ENCODE data around the gene PLAGL2.

PLAGL2 gene

GRCh38 chr20:32218156-32218900, 10.8 kb upstream of the PLAGL2 start:
- Histone ChIP-seq H3K9ac (ENCODE audit: low read depth, low read length) (no peak overlapping the region), H3K36me3 (ENCODE audit: insufficient read depth, low read length) (peaks cover 28% of the 10 kb centered on the region), H3K4me1 (ENCODE audit: insufficient read depth, low read length) (no peaks in the 10 kb centered on the region), H3K9me3 (ENCODE audit: control insufficient read depth, insufficient read depth, low read length) (no peaks in the 10 kb centered on the region)

- Histone ChIP-seq H3K9me3 (ENCODE audit: control insufficient read depth, insufficient read depth, low read length) (no peaks in the 10 kb centered on the region), H3K36me3 (ENCODE audit: insufficient read depth, low read length) (peaks cover 27% of the 10 kb centered on the region), H3K9ac (ENCODE audit: low read depth, low read length) (no peak overlapping the region), H3K4me1 (ENCODE audit: insufficient read depth, low read length) (no peaks in the 10 kb centered on the region)
These were observed 8.9 kb upstream of the PLAGL2 start for GRCh38 chr20:32216179-32217142.

DNA sequence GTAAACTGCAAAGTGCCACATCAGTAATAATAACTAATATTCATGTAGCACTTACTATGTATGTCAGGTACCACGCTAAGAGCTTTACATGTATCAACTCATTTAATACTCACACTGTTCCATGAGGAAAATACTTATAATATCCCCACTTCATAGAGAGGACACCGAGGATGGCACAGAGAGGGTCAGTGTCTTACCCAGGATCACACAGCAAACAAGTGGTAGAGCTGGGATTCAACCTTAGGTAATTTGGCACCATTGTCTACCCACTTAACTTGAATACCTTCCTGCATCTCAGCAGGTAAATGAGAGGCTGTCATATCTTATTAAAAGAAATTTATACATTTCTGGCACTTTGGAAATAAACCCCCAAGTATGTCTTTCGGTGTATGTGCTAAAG, 8.2 kb upstream of the PLAGL2 start:
- Histone ChIP-seq H3K9ac (ENCODE audit: low read depth, low read length) (no peak overlapping the region), H3K36me3 (ENCODE audit: insufficient read depth, low read length) (peaks cover 26% of the 10 kb centered on the region), H3K9me3 (ENCODE audit: control insufficient read depth, insufficient read depth, low read length) (no peaks in the 10 kb centered on the region), H3K4me1 (ENCODE audit: insufficient read depth, low read length) (no peaks in the 10 kb centered on the region)

- Histone ChIP-seq H3K4me1 (ENCODE audit: insufficient read depth, low read length) (no peaks in the 10 kb centered on the region), H3K9me3 (ENCODE audit: control insufficient read depth, insufficient read depth, low read length) (no peaks in the 10 kb centered on the region), H3K36me3 (ENCODE audit: insufficient read depth, low read length) (peaks cover 26% of the 10 kb centered on the region), H3K9ac (ENCODE audit: low read depth, low read length) (no peak overlapping the region)
These were observed 7.6 kb upstream of the PLAGL2 start for GRCh38 chr20:32215147-32215546.

DNA sequence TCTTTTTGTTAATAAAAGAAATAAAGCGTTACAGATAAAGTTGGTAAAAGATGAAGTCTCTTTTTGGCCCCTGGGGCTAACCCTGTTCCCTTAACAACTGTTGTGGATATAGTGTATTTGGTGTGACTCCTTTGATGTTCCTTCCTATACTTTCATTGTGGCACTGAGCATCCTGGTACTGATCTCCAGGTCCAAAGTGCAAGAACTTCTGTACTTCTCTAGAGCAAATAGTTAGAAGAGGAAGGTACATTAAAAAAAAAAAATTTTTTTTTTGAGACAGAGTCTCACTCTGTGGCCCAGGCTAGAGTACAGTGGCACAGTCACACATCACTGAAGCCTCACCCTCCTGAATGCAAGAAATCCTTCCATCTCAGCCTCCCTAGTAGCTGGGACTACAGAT, 6.3 kb upstream of the PLAGL2 start:
- no peaks in the 10 kb centered on the region for H3K9me3 ChIP-seq (ENCODE audit: control insufficient read depth, insufficient read depth, low read length)
- H3K36me3 ChIP-seq (ENCODE audit: insufficient read depth, low read length), result peaks cover 24% of the 10 kb centered on the region
- H3K9ac ChIP-seq (ENCODE audit: low read depth, low read length), result no peak overlapping the region
- no peaks in the 10 kb centered on the region for H3K4me1 ChIP-seq (ENCODE audit: insufficient read depth, low read length)

DNA sequence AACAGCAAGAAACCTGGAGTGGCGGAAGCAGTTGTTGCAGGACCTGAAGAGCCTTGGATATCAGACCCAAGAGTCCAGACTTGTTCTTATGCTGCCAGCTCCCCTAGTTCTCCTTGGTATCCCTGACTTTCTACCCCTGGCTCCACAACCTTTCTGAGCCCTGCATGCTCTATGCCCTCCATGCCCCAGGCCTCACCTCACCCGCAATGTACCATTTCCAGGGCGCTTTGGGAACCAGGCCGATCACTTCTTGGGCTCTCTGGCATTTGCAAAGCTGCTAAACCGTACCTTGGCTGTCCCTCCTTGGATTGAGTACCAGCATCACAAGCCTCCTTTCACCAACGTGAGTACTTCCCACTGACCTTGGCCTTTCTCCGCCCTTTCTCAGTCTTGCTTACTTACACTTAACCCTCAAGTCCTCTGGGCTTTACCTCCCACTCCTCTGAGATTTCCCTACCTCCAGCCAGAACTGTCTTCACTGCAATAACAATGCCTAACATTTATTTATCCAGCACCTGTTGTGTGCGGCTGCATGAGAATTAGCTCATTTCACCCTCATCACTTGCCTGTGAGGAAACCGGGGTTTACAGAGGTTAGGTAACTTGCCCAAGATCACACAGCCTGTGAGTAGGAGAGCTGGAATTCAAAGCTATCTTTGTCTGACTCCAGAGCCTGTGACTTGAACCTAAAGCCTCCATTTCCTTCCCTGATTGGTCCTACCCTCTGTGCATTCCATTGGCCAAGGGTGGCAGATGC, 2.5 kb upstream of the PLAGL2 start:
- H3K9me3 ChIP-seq (ENCODE audit: control insufficient read depth, insufficient read depth, low read length), result no peaks in the 10 kb centered on the region
- H3K36me3 ChIP-seq (ENCODE audit: insufficient read depth, low read length), result peaks cover 8% of the 10 kb centered on the region; the same call in 1 of the 2 replicates
- H3K9ac ChIP-seq (ENCODE audit: low read depth, low read length), result no peak overlapping the region
- peaks cover 12% of the 10 kb centered on the region for H3K4me1 ChIP-seq (ENCODE audit: insufficient read depth, low read length)

DNA sequence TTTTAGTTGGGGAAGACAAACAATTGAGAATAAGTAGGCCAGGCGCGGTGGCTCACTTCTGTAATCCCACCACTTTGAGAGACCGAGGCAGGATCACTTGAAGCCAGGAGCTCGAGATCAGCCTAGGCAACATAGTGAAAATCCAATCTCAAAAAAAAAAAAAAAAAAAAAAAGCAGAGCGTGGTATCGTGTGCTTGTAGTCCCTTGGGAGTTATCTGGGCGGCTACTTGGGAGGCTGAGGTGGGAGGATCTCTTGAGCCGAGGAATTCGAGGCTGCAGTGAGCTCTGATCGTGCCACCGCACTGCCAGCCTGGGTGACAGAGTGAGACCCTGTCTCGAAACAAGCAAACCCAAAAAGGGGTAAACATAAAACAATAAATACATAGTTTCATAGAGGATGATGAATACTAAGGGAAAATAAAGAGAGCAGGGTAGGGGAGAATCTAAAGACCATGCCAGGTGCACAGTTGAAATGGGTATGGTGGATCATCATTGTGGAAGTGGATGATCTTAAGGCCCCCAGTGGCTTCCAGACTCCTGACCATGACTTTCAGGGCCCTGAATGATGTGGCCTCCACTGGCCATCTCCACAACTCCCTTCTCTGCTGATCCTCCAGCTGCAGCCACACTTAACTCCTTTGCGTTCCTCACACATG, 1.1 kb upstream of the PLAGL2 start:
- peak overlapping the region; percentile 85 for H3K9ac ChIP-seq (ENCODE audit: low read depth, low read length)
- H3K36me3 ChIP-seq (ENCODE audit: insufficient read depth, low read length), result peaks cover 8% of the 10 kb centered on the region; the same call in 1 of the 2 replicates
- peaks cover 18% of the 10 kb centered on the region for H3K4me1 ChIP-seq (ENCODE audit: insufficient read depth, low read length)
- no peaks in the 10 kb centered on the region for H3K9me3 ChIP-seq (ENCODE audit: control insufficient read depth, insufficient read depth, low read length)

GRCh38 chr20:32206760-32207625, 550 bp downstream of the PLAGL2 start:
- Histone ChIP-seq H3K9ac (ENCODE audit: low read depth, low read length) (peak overlapping the region; percentile 85), H3K9me3 (ENCODE audit: control insufficient read depth, insufficient read depth, low read length) (no peaks in the 10 kb centered on the region), H3K4me1 (ENCODE audit: insufficient read depth, low read length) (peaks cover 21% of the 10 kb centered on the region), H3K36me3 (ENCODE audit: insufficient read depth, low read length) (peaks cover 10% of the 10 kb centered on the region)

DNA sequence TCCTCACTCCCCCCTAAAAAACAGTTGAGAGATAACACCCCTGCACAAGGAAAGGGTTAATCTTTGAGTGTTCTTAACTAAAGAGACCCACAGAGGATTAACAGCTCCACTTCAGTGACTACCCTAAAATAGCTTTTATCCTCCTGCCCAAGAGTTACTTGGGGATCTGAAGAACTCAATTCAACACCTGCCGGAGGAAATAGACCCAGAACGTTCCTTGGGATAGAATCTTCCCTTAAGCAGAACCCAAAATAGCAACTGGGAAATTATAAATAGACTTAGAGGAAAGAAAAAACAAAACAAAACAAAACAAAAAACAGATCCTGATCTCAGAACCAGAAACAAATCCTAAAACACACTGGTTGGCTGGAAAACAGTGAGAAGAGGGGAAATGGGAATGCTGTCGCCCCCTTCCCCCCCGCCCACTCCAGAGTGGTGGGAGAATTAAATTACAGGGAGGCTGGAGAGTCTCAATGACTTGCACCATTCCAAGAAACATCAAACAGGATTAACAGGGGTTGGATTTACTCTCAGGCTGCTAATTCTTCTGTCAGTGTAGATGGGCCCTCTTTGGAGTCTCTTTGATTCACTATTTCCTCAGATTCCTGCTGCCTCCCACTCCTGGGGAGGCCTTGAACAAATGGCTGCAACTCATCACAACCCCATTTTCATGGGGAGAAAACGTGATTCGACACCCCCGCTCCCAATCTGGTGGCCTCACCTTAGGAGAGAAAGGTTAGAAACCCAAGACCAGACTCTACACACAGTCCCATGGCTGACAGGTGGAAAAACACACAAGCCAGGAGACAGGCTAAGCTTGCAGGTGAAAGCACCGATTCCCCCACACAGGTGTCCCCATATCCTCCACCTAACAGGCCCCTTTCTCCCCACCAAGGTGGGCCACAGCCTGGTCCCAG, 1.4 kb downstream of the PLAGL2 start:
- Histone ChIP-seq H3K36me3 (ENCODE audit: insufficient read depth, low read length) (peaks cover 6% of the 10 kb centered on the region; the same call in 1 of the 2 replicates), H3K4me1 (ENCODE audit: insufficient read depth, low read length) (peaks cover 21% of the 10 kb centered on the region), H3K9ac (ENCODE audit: low read depth, low read length) (peak overlapping the region; percentile 85; the same call in 1 of the 2 replicates), H3K9me3 (ENCODE audit: control insufficient read depth, insufficient read depth, low read length) (no peaks in the 10 kb centered on the region)

GRCh38 chr20:32205110-32205842, 2.3 kb downstream of the PLAGL2 start:
- Histone ChIP-seq H3K4me1 (ENCODE audit: insufficient read depth, low read length) (peaks cover 21% of the 10 kb centered on the region), H3K9ac (ENCODE audit: low read depth, low read length) (no peak overlapping the region), H3K36me3 (ENCODE audit: insufficient read depth, low read length) (peaks cover 11% of the 10 kb centered on the region; the same call in 1 of the 2 replicates), H3K9me3 (ENCODE audit: control insufficient read depth, insufficient read depth, low read length) (no peaks in the 10 kb centered on the region)

GRCh38 chr20:32204205-32205109, 3.1 kb downstream of the PLAGL2 start:
- Histone ChIP-seq H3K36me3 (ENCODE audit: insufficient read depth, low read length) (peaks cover 14% of the 10 kb centered on the region), H3K4me1 (ENCODE audit: insufficient read depth, low read length) (peaks cover 21% of the 10 kb centered on the region), H3K9ac (ENCODE audit: low read depth, low read length) (no peak overlapping the region), H3K9me3 (ENCODE audit: control insufficient read depth, insufficient read depth, low read length) (no peaks in the 10 kb centered on the region)
